ENCODE results near the gene CIRBP.

DNA sequence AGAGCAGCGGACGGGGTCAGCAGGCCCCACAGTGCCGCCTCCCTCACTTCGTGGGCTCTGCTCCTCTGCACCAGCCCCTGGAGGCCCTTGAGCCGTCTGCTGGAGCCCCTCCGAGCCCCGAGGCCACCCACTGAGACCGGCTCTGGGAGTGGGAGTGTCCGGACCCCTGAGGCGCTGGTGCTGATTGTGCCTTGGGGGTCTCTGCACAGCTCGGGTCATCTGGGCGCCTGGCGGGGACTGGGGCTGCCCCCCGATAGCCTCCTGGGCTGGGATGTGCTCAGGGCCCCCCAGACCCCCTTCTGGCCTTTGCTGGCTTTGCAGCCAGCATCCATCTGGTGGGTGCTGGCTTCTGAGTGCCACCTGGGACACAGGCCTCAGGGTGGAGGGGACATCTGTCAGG, 46.7 kb upstream of the CIRBP start:
- TF ChIP-seq, protein P1, sequence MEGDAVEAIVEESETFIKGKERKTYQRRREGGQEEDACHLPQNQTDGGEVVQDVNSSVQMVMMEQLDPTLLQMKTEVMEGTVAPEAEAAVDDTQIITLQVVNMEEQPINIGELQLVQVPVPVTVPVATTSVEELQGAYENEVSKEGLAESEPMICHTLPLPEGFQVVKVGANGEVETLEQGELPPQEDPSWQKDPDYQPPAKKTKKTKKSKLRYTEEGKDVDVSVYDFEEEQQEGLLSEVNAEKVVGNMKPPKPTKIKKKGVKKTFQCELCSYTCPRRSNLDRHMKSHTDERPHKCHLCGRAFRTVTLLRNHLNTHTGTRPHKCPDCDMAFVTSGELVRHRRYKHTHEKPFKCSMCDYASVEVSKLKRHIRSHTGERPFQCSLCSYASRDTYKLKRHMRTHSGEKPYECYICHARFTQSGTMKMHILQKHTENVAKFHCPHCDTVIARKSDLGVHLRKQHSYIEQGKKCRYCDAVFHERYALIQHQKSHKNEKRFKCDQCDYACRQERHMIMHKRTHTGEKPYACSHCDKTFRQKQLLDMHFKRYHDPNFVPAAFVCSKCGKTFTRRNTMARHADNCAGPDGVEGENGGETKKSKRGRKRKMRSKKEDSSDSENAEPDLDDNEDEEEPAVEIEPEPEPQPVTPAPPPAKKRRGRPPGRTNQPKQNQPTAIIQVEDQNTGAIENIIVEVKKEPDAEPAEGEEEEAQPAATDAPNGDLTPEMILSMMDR (conservative IDR thresholded peaks at IDR 0.05; ENCODE audit: low read depth, low read length): no peak
- no peak for TF ChIP-seq EZH2 (IDR thresholded peaks at IDR 0.05; ENCODE audit: low read length, unreplicated experiment)
